Nephron progenitor cell (in vitro differentiated cells): ENCODE results near the gene ADAMTS10.

Experiments
- DNase-seq: peaks from one replicate; pipeline ENCODE4 v3.0.0; 2021
- H3K27ac Mint-ChIP-seq: 2 replicates; pipeline ENCODE4 v1.8.0; 2021; ENCODE audit warnings: mild to moderate bottlenecking, moderate library complexity, mixed read lengths
- H3K27me3 Mint-ChIP-seq: 2 replicates; pipeline ENCODE4 v1.8.0; 2021; ENCODE audit warnings: mild to moderate bottlenecking, low read depth, mixed read lengths; ENCODE audit not compliant: poor library complexity
- H3K36me3 Mint-ChIP-seq: 2 replicates; pipeline ENCODE4 v1.8.0; 2021; ENCODE audit warnings: low read depth, mixed read lengths
- H3K4me1 Mint-ChIP-seq: 2 replicates; pipeline ENCODE4 v1.8.0; 2021; ENCODE audit warnings: mixed read lengths
- H3K4me3 Mint-ChIP-seq: 2 replicates; pipeline ENCODE4 v1.8.0; 2021; ENCODE audit warnings: mild to moderate bottlenecking, moderate library complexity, mixed read lengths
- H3K9me3 Mint-ChIP-seq: 2 replicates; pipeline ENCODE4 v1.8.0; 2021; ENCODE audit warnings: mild to moderate bottlenecking, moderate library complexity, mixed read lengths
- CTCF ChIP-seq: fragments of 200-600 bp; sonication (generic); IDR thresholded peaks from 2 replicates; pipeline ENCODE4 v1.5.0; 2021; ENCODE audit warnings: antibody characterized with exemption

The ADAMTS10 gene

GRCh38 chr19:8539621-8540149, 70.8 kb downstream of the ADAMTS10 start:
- DNase-seq, result no peak

GRCh38 chr19:8537099-8537498, 73.4 kb downstream of the ADAMTS10 start:
- Mint-ChIP-seq H3K4me3 (no peak overlapping the region), H3K9me3 (no peaks in the 10 kb centered on the region), H3K36me3 (peaks cover 5% of the 10 kb centered on the region), H3K27ac (no peak overlapping the region), H3K4me1 (peaks cover 11% of the 10 kb centered on the region), H3K27me3 (no peaks in the 10 kb centered on the region)
- DNase-seq, result no peak
- no peak for TF ChIP-seq CTCF

More at GRCh38 chr19:8539621-8540149, 70.8 kb downstream of the ADAMTS10 start:
- Mint-ChIP-seq H3K27ac (no peak overlapping the region), H3K9me3 (no peaks in the 10 kb centered on the region), H3K36me3 (peaks cover 9% of the 10 kb centered on the region), H3K4me1 (peaks cover 7% of the 10 kb centered on the region), H3K27me3 (no peaks in the 10 kb centered on the region), H3K4me3 (no peak overlapping the region)
- no peak for TF ChIP-seq CTCF

GRCh38 chr19:8536282-8536681, 74.2 kb downstream of the ADAMTS10 start:
- no peaks in the 10 kb centered on the region for H3K27me3 Mint-ChIP-seq
- no peak overlapping the region for H3K4me3 Mint-ChIP-seq
- peaks cover 7% of the 10 kb centered on the region for H3K4me1 Mint-ChIP-seq
- H3K27ac Mint-ChIP-seq, result peak overlapping the region; percentile 47
- H3K9me3 Mint-ChIP-seq, result no peaks in the 10 kb centered on the region
- TF ChIP-seq CTCF, result no peak
- no peak for DNase-seq
- peaks cover 5% of the 10 kb centered on the region for H3K36me3 Mint-ChIP-seq

GRCh38 chr19:8532225-8532624, 78.3 kb downstream of the ADAMTS10 start:
- H3K4me3 Mint-ChIP-seq, result no peak overlapping the region
- H3K27ac Mint-ChIP-seq, result no peak overlapping the region
- no peaks in the 10 kb centered on the region for H3K27me3 Mint-ChIP-seq
- TF ChIP-seq CTCF, result no peak
- no peak for DNase-seq
- H3K36me3 Mint-ChIP-seq, result peaks cover 25% of the 10 kb centered on the region
- H3K9me3 Mint-ChIP-seq, result no peaks in the 10 kb centered on the region
- H3K4me1 Mint-ChIP-seq, result peaks cover 17% of the 10 kb centered on the region

GRCh38 chr19:8531470-8531869, 79.0 kb downstream of the ADAMTS10 start:
- Mint-ChIP-seq H3K36me3 (peaks cover 31% of the 10 kb centered on the region), H3K9me3 (no peaks in the 10 kb centered on the region), H3K4me3 (no peak overlapping the region), H3K27ac (no peak overlapping the region), H3K4me1 (peaks cover 17% of the 10 kb centered on the region), H3K27me3 (no peaks in the 10 kb centered on the region)
- no peak for TF ChIP-seq CTCF
- DNase-seq, result no peak
